Measurements from ENCODE around the gene EPHB1. TPM values are rescaled to one million over a fixed set of nuclear protein-coding genes. Genes with fewer than 3 reads are reported as not detected.

Gene EPHB1
- total and polyA plus RNA-seq, 2 of the 13 experiments (the other 11 are each of a cell fraction or from before 2014, with no cell fraction given): 0.07 to 0.21 TPM

DNA sequence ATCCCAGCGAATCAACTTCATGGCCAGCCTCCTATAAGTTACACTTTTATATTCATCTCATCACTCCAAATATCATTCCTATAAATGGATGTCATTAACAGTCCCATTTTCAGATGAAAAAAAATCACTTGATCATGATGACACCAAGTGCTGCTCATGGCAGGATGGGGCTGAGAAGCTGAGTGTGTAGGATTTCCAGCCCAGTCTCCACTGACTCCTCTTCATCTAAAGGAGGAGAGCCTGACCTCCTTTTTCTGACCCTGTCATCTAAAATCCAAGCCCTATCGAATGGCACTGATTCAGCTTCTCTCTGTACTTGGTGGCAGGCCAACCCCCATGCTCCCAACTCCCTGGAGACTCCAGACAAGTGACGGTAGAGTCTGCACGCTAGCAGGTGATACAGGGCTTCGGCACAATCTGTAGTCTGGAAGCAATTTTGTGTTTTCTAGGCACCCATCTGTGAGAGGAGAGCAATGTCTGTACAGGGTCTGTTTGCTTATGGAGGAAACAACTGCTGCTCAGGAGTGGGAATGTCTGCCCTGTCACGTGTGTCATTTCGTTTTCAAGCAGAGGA is 103.2 kb downstream of the EPHB1 start:
- Histone ChIP-seq H3K4me3 (replicated peaks in 1 of 3; ENCODE audit: insufficient read depth in 1 of 3, low read depth in 2 of 3, low read length in 3 of 3) (no peak overlapping the region), H2AFZ (ENCODE audit: low read length) (no peak overlapping the region), H3K9me3 (ENCODE audit: low read length) (no peaks in the 10 kb centered on the region), H3K4me1 (ENCODE audit: insufficient read depth, low read length) (no peaks in the 10 kb centered on the region), H3K36me3 (replicated peaks in 1 of 2; ENCODE audit: control insufficient read depth in 1 of 2, insufficient read depth in 2 of 2, low read length in 2 of 2) (no peaks in the 10 kb centered on the region), H3K27ac (ENCODE audit: extremely low read length, insufficient read depth, low read length) (no peak overlapping the region), H3K9ac (ENCODE audit: insufficient read depth, low read depth, low read length) (no peak overlapping the region), H3K27me3 (ENCODE audit: control insufficient read depth in 1 of 2, insufficient read depth in 2 of 2, low read length in 2 of 2) (peaks cover 0 to 2% of the 10 kb centered on the region in 2 experiments; a peak in 1 of 5 replicates), H3K79me2 (ENCODE audit: insufficient read depth, low read length) (no peaks in the 10 kb centered on the region), H4K20me1 (ENCODE audit: insufficient read depth, low read length) (no peaks in the 10 kb centered on the region), H3K4me2 (ENCODE audit: low read depth, low read length) (no peak overlapping the region)
- no peak for FAIRE-seq
- WGBS (ENCODE audit: low lambda C conversion rate): 21% methylated on average over 4 of the region's 7 CpGs
- no peak for ATAC-seq
- in situ Hi-C loops (cut with HindIII; ENCODE audit: extremely low pct_ligation_motif_present, low pct_unique_long_range_greater_than_20kb) (no loop called here), intact Hi-C loops (cut with micrococcal nuclease; ENCODE audit: unreplicated experiment) (no loop called here)
- no TSS peak for BruUV-seq (replicated peaks)
- ChIA-PET CTCF (ENCODE audit: low intra/inter-chr PET ratio, low total read pairs) (no interaction called here), POLR2A (no interaction called here)
- DNase-seq (ENCODE audit: low spot score): no peak
- TF ChIP-seq, protein P1, sequence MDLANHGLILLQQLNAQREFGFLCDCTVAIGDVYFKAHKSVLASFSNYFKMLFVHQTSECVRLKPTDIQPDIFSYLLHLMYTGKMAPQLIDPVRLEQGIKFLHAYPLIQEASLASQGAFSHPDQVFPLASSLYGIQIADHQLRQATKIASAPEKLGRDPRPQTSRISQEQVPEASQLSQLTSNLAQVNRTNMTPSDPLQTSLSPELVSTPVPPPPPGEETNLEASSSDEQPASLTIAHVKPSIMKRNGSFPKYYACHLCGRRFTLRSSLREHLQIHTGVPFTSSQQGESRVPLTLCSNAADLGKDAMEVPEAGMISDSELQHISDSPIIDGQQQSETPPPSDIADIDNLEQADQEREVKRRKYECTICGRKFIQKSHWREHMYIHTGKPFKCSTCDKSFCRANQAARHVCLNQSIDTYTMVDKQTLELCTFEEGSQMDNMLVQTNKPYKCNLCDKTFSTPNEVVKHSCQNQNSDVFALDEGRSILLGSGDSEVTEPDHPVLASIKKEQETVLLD (CRISPR knock-in tag; IDR thresholded peaks at IDR 0.05; ENCODE audit: low read depth): no peak
- TF ChIP-seq CBX5 (CRISPR knock-in tag; IDR thresholded peaks at IDR 0.05; ENCODE audit: borderline replicate concordance): no peak
- TF ChIP-seq YY1 (IDR thresholded peaks at IDR 0.05; ENCODE audit: insufficient read depth, insufficient replicate concordance, low read depth, low read length): no peak
- TF ChIP-seq CBX2 (IDR thresholded peaks at IDR 0.05; ENCODE audit: low read depth, low read length): no peak
- TF ChIP-seq CBX2 (CRISPR knock-in tag; IDR thresholded peaks at IDR 0.05; ENCODE audit: low read depth): no peak
- TF ChIP-seq ZNF230 (CRISPR knock-in tag; IDR thresholded peaks at IDR 0.05): no peak
- TF ChIP-seq ZNF782 (CRISPR knock-in tag; IDR thresholded peaks at IDR 0.05; ENCODE audit: borderline replicate concordance): no peak

DNA sequence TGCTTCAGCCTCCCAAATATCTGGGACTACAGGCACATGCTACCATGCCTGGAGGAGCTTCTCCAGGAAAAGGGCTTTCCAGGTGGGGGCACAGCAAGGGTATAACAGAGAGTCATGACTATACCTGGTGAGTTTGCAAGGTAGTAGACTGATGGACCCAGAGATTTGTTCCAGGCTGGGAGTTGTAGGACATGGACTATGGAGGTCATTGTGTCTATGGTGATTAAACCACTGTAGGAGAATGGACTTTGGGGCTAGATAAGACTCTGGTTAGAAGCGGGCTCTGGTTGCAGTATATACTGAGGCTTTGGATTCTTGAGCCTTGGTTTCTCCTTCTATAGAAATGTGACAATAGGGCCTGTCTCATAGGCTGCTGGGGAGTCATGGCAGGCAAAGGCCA is 104.7 kb downstream of the EPHB1 start:
- no peaks in the 10 kb centered on the region for H3K27me3 ChIP-seq (ENCODE audit: control insufficient read depth in 1 of 2, insufficient read depth in 2 of 2, low read length in 2 of 2)
- in situ Hi-C loops (cut with HindIII; ENCODE audit: extremely low pct_ligation_motif_present, low pct_unique_long_range_greater_than_20kb): no loop called here
- H2AFZ ChIP-seq (ENCODE audit: low read length): no peak overlapping the region
- no peaks in the 10 kb centered on the region for H3K79me2 ChIP-seq (ENCODE audit: insufficient read depth, low read length)
- DNase-seq (ENCODE audit: low spot score): no peak
- intact Hi-C loops (cut with micrococcal nuclease; ENCODE audit: unreplicated experiment): no loop called here
- no peaks in the 10 kb centered on the region for H3K4me1 ChIP-seq (ENCODE audit: insufficient read depth, low read length)
- H3K9me3 ChIP-seq (ENCODE audit: low read length): no peaks in the 10 kb centered on the region
- no peak overlapping the region for H3K9ac ChIP-seq (ENCODE audit: insufficient read depth, low read depth, low read length)
- no peak overlapping the region for H3K4me3 ChIP-seq (replicated peaks in 1 of 3; ENCODE audit: insufficient read depth in 1 of 3, low read depth in 2 of 3, low read length in 3 of 3)
- FAIRE-seq: no peak
- CTCF ChIA-PET (ENCODE audit: low intra/inter-chr PET ratio, low total read pairs): no interaction called here
- ATAC-seq: no peak
- POLR2A ChIA-PET: no interaction called here
- H4K20me1 ChIP-seq (ENCODE audit: insufficient read depth, low read length): no peaks in the 10 kb centered on the region
- no peak overlapping the region for H3K4me2 ChIP-seq (ENCODE audit: low read depth, low read length)
- 0% methylated on average over 1 of the region's 1 CpG for WGBS (ENCODE audit: low lambda C conversion rate)
- no TSS peak for BruUV-seq (replicated peaks)
- H3K27ac ChIP-seq (ENCODE audit: extremely low read length, insufficient read depth, low read length): no peak overlapping the region
- no peaks in the 10 kb centered on the region for H3K36me3 ChIP-seq (replicated peaks in 1 of 2; ENCODE audit: control insufficient read depth in 1 of 2, insufficient read depth in 2 of 2, low read length in 2 of 2)
- TF ChIP-seq ASH2L (IDR thresholded peaks at IDR 0.05; ENCODE audit: insufficient read length, low read depth, low read length) (no peak), CBFB (CRISPR knock-in tag; IDR thresholded peaks at IDR 0.05) (no peak), ZFP82 (CRISPR knock-in tag; IDR thresholded peaks at IDR 0.05; ENCODE audit: borderline replicate concordance) (no peak), ZSCAN22 (CRISPR knock-in tag; IDR thresholded peaks at IDR 0.05) (no peak), ZNF446 (CRISPR knock-in tag; IDR thresholded peaks at IDR 0.05) (no peak), ZNF781 (CRISPR knock-in tag; IDR thresholded peaks at IDR 0.05; ENCODE audit: borderline replicate concordance, not compliant biosample characterization) (no peak), NAIF1 (CRISPR knock-in tag; IDR thresholded peaks at IDR 0.05; ENCODE audit: borderline replicate concordance) (no peak), CEBPB (IDR thresholded peaks at IDR 0.05; ENCODE audit: borderline replicate concordance, low read depth, low read length) (no peak), XBP1 (CRISPR knock-in tag; IDR thresholded peaks at IDR 0.05) (no peak)
- TF ChIP-seq, protein P2, sequence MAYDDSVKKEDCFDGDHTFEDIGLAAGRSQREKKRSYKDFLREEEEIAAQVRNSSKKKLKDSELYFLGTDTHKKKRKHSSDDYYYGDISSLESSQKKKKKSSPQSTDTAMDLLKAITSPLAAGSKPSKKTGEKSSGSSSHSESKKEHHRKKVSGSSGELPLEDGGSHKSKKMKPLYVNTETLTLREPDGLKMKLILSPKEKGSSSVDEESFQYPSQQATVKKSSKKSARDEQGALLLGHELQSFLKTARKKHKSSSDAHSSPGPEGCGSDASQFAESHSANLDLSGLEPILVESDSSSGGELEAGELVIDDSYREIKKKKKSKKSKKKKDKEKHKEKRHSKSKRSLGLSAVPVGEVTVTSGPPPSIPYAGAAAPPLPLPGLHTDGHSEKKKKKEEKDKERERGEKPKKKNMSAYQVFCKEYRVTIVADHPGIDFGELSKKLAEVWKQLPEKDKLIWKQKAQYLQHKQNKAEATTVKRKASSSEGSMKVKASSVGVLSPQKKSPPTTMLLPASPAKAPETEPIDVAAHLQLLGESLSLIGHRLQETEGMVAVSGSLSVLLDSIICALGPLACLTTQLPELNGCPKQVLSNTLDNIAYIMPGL (CRISPR knock-in tag; IDR thresholded peaks at IDR 0.05; ENCODE audit: borderline replicate concordance in 1 of 2, low read depth in 1 of 2): no peak
